Measurements from ENCODE around the gene NPFF.
A peak's percentile ranks its signal among the peaks of the same experiment; 100 is the strongest.

Gene NPFF

DNA sequence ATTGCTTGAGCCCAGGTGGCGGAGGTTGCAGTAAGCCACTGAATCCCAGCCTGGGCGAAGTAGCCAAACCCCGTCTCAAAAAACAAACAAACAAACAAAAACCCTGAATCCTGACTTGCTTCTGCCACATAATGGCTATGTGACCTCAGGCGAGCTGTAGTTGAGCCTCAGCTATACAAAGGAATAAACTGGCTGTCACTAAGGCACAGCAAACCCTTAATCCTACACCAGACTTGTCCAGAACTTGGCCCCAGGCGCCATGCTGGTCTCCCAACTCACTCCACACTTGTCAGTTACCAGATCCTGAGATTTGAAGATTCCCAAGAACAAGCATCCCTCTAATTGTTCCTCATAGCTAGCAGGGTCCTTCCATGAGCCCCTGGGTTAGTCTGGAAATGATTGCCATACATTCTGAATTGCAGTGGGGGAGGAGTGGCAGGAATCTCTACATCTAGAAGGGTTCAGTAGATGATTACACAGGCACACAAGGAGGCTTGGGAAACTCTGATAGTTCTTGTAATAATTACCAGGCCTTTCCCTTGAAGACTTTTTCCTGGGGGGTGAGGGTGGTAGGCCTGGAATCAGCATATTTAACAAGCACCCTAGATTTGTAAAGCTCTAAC is 17.9 kb downstream of the NPFF start:
- Mint-ChIP-seq H3K9me3 (no peaks in the 10 kb centered on the region), H3K4me3 (no peak overlapping the region), H3K27ac (no peak overlapping the region), H3K36me3 (ENCODE audit: low read depth) (peaks cover 24% of the 10 kb centered on the region), H3K27me3 (ENCODE audit: low read depth, poor library complexity) (peaks cover 2% of the 10 kb centered on the region), H3K4me1 (peaks cover 38% of the 10 kb centered on the region)
- no peak for DNase-seq
- TF ChIP-seq, protein P1, sequence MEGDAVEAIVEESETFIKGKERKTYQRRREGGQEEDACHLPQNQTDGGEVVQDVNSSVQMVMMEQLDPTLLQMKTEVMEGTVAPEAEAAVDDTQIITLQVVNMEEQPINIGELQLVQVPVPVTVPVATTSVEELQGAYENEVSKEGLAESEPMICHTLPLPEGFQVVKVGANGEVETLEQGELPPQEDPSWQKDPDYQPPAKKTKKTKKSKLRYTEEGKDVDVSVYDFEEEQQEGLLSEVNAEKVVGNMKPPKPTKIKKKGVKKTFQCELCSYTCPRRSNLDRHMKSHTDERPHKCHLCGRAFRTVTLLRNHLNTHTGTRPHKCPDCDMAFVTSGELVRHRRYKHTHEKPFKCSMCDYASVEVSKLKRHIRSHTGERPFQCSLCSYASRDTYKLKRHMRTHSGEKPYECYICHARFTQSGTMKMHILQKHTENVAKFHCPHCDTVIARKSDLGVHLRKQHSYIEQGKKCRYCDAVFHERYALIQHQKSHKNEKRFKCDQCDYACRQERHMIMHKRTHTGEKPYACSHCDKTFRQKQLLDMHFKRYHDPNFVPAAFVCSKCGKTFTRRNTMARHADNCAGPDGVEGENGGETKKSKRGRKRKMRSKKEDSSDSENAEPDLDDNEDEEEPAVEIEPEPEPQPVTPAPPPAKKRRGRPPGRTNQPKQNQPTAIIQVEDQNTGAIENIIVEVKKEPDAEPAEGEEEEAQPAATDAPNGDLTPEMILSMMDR (IDR thresholded peaks at IDR 0.05) = no peak

DNA sequence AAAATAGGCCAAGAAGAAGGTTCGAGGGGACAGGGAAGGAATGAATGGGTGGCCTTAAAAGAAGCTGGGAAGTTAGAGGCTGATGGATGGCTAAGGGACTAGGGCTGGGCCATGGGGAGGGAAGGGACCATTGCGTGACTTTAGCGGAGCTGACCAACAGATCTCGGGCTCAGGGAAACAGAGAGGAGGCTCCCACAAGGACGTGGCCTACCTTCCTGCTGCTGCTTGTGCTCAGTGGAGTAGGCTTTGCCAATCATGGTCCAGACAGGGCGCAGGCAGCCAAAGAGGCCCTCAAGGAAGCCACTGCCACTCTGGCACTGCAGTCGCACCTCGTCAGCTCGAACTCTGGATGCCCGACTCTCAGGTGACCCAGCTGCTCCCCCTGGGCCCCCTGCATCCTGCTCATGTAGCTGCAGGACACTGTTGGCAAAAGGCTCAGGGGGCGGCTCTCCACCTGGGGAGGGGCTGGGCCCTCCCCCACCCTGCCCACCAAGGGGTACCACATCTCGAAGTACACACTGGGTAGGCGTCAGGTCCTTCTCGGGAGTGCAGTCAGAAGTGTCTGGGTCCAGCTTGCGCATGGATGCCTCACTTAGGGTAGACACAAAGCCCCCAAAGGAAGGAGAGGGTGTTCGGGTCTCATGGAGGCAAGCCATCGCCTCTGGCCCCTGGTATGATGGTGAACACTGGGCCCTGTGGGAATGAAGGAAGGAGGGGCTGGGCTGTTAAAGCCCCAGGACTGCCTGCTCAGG is 20.4 kb downstream of the NPFF start:
- no peak for DNase-seq
- TF ChIP-seq, protein P1 (IDR thresholded peaks at IDR 0.05) = no peak
- no peak overlapping the region for H3K4me3 Mint-ChIP-seq
- H3K36me3 Mint-ChIP-seq (ENCODE audit: low read depth) = peaks cover 44% of the 10 kb centered on the region
- peaks cover 2% of the 10 kb centered on the region for H3K27me3 Mint-ChIP-seq (ENCODE audit: low read depth, poor library complexity)
- H3K4me1 Mint-ChIP-seq = peaks cover 16% of the 10 kb centered on the region
- H3K27ac Mint-ChIP-seq = peak overlapping the region; percentile 91
- H3K9me3 Mint-ChIP-seq = no peaks in the 10 kb centered on the region

DNA sequence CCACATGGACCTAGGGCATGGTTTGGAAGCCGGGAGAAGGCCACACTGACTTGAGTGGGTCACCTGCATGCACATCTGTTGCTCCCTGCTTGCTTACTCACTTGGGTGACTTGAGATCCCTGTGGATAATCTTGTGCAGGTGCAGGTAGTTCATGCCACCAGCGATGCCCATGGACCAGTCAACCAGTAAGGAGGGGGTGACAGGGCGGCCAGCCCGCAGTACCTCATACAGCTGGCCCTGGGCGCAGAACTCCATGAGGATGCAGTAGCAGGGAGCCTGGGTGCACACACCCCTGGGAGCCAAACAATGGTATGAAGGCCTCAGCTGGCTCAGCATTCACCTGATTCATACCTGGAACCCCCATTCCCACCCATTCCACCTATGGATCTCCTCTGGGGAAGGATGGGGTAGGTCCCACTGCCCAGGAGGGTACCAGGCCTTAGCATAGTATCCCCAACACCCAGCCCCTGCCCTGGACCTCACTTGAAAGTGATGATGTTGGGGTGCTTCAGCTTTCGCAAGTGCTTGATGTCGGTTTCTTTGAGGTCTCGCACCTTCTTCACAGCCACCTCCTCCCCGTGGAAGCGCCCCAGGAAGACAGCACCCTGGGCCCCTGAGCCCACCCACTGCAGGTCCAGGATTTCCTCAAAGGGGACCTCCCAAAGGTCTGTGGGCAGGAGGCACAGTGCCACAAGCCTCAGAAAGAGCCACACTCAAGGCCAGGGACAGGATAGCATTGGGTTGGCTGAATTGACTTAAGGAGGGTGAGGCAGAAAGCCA is 21.1 kb downstream of the NPFF start:
- TF ChIP-seq, protein P1 (IDR thresholded peaks at IDR 0.05) = no peak
- Mint-ChIP-seq H3K36me3 (ENCODE audit: low read depth) (peaks cover 47% of the 10 kb centered on the region), H3K27me3 (ENCODE audit: low read depth, poor library complexity) (peaks cover 2% of the 10 kb centered on the region), H3K4me1 (peaks cover 12% of the 10 kb centered on the region), H3K9me3 (no peaks in the 10 kb centered on the region), H3K27ac (peak overlapping the region; percentile 91), H3K4me3 (no peak overlapping the region)
- no peak for DNase-seq

DNA sequence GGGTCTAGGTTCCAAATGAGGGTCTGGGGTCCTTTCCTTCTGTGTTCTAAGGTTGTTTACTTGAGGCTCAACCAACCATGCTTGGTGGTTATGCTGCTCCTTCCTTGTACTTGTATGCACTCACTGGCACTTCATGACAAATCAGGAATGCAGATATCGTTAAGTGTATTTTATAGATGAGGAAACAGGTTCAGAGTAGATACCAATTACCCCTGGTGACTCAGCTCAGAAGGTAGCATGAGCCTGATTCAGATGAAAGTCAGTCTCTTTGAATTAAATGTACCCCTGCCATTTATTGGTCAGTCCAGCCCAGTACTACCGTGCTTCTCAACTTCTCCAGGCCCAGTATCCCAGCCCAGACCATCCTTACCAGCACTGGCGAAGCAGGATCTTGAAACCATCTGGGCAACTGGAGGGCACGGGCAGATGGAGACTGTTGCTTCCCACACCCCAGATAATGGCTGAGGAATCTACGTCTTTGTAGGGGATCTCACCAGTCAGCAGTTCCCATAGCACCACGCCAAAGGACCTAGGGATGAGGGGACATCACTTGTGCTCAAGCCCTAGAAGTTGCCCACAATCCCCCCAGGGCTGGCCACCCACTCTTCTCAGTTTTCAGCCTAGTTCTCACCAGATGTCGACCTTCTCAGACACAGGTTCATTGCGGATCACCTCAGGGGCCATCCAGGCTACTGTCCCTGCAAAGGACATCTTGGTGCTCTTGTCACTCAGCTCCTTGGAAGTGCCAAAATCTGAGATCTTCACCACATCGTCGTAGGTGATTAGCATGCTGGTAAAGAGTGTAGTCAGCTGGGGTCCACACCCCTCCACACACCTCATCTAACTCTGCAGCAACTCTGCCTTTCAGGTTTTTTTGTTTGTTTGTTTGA is 22.4 kb downstream of the NPFF start:
- no peaks in the 10 kb centered on the region for H3K9me3 Mint-ChIP-seq
- peaks cover 7% of the 10 kb centered on the region for H3K4me1 Mint-ChIP-seq
- TF ChIP-seq, protein P1 (IDR thresholded peaks at IDR 0.05) = no peak
- H3K4me3 Mint-ChIP-seq = no peak overlapping the region
- no peaks in the 10 kb centered on the region for H3K27me3 Mint-ChIP-seq (ENCODE audit: low read depth, poor library complexity)
- no peak for DNase-seq
- H3K36me3 Mint-ChIP-seq (ENCODE audit: low read depth) = peaks cover 49% of the 10 kb centered on the region
- H3K27ac Mint-ChIP-seq = peak overlapping the region; percentile 86

DNA sequence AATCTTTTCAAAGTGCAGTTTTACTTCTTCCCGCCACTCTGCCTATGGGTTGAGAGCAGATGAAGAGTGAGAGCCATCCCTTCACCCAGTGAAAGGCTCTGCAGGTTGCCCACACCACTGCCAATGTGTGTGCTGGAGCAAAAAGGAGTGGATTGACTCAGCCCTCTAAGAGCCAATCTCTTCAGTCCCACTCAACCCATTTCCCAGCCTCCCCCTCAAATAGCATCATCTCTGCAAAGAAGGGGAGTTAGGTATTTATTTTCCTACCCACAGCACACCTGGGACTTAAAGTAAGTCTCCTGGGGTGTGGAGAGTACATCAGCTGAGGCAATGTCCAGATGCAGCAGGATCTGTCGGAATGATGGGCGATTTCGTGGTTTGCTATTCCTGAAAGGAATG is 23.3 kb downstream of the NPFF start:
- Mint-ChIP-seq H3K9me3 (no peaks in the 10 kb centered on the region), H3K4me1 (no peaks in the 10 kb centered on the region), H3K27ac (peak overlapping the region; percentile 95), H3K4me3 (no peak overlapping the region), H3K36me3 (ENCODE audit: low read depth) (peaks cover 52% of the 10 kb centered on the region), H3K27me3 (ENCODE audit: low read depth, poor library complexity) (no peaks in the 10 kb centered on the region)
- DNase-seq = no peak
- TF ChIP-seq, protein P1 (IDR thresholded peaks at IDR 0.05) = no peak

Measured in nephron progenitor cell (in vitro differentiated cells).